ENCODE data around the gene NCOA3. TPM values are rescaled to one million over a fixed set of nuclear protein-coding genes. Genes with fewer than 3 reads are reported as not detected.

The NCOA3 gene
- total and polyA plus RNA-seq, 10 of the 15 experiments (the other 5 are each of a cell fraction or from before 2014, with no cell fraction given), result 16.9 to 96.2 (median 73.6) TPM

DNA sequence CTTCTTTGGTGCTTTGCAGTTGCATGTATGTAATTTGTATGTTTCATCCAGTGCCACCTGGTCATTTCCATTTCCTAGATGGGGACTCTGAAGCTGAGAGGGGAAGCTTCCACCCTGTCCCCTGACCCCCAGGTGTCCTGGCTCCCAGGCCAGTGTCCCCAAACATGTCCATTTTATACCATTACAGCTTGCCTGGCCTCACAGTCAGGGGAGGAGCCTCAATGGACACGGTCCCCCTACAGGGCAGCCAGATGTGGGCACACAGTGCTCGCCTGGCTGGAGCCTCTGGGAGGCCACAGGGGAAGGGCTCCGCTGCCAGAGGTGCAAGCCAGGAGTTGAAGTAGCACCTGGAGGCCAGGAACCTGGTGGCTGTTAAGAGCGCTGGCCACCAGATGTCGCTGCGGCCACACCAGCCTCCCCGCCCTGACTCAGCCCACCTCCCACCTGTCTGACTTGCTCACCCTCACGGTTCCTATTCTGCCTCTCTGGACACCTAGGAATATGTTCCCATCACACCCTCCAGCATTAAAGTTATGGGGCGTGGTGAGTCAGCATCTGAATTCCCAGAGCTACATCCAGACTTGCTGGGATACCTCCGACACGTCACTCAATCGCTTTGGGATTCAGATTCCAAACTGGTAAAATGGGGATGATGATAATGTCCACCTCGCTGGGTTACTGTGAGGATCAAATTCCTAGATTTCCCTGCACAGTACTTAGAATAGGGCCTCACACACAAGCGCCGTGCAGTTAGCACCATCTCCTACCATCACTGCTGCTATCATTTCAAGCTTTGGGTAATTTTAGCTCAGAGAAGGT, 176.2 kb downstream of the NCOA3 start (continued):
- no peak for TF ChIP-seq BCL11A (IDR thresholded peaks at IDR 0.05; ENCODE audit: low read depth, low read length)
- TF ChIP-seq RCOR1 (conservative IDR thresholded peaks at IDR 0.05; ENCODE audit: low read depth, low read length), result no peak
- TF ChIP-seq ZBED1 (IDR thresholded peaks at IDR 0.05; ENCODE audit: borderline replicate concordance), result no peak
- 0 out of 2 replicates have a peak, but pooled peaks have one; percentile 26 for TF ChIP-seq LARP7 (IDR thresholded peaks at IDR 0.05)
- TF ChIP-seq FOS (IDR thresholded peaks at IDR 0.05; ENCODE audit: borderline replicate concordance, extremely low read depth, insufficient read length), result no peak
- TF ChIP-seq EZH2 (IDR thresholded peaks at IDR 0.05; ENCODE audit: borderline replicate concordance, control insufficient read depth, low read depth, low read length), result no peak
- no peak for TF ChIP-seq IKZF2 (IDR thresholded peaks at IDR 0.05)
- TF ChIP-seq TAF1 (IDR thresholded peaks at IDR 0.05; ENCODE audit: borderline replicate concordance, low read depth, low read length), result no peak
- no peak for TF ChIP-seq BHLHE40 (IDR thresholded peaks at IDR 0.05; ENCODE audit: borderline replicate concordance in 1 of 2, low read depth in 2 of 2, low read length in 1 of 2)
- TF ChIP-seq WRNIP1 (IDR thresholded peaks at IDR 0.05; ENCODE audit: borderline replicate concordance, low read depth, low read length), result no peak
- TF ChIP-seq SREBF1 (IDR thresholded peaks at IDR 0.05; ENCODE audit: low read length), result no peak
- TF ChIP-seq, protein P1, sequence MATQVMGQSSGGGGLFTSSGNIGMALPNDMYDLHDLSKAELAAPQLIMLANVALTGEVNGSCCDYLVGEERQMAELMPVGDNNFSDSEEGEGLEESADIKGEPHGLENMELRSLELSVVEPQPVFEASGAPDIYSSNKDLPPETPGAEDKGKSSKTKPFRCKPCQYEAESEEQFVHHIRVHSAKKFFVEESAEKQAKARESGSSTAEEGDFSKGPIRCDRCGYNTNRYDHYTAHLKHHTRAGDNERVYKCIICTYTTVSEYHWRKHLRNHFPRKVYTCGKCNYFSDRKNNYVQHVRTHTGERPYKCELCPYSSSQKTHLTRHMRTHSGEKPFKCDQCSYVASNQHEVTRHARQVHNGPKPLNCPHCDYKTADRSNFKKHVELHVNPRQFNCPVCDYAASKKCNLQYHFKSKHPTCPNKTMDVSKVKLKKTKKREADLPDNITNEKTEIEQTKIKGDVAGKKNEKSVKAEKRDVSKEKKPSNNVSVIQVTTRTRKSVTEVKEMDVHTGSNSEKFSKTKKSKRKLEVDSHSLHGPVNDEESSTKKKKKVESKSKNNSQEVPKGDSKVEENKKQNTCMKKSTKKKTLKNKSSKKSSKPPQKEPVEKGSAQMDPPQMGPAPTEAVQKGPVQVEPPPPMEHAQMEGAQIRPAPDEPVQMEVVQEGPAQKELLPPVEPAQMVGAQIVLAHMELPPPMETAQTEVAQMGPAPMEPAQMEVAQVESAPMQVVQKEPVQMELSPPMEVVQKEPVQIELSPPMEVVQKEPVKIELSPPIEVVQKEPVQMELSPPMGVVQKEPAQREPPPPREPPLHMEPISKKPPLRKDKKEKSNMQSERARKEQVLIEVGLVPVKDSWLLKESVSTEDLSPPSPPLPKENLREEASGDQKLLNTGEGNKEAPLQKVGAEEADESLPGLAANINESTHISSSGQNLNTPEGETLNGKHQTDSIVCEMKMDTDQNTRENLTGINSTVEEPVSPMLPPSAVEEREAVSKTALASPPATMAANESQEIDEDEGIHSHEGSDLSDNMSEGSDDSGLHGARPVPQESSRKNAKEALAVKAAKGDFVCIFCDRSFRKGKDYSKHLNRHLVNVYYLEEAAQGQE (IDR thresholded peaks at IDR 0.05; ENCODE audit: low read depth, low read length), result no peak
- TF ChIP-seq, protein P2, sequence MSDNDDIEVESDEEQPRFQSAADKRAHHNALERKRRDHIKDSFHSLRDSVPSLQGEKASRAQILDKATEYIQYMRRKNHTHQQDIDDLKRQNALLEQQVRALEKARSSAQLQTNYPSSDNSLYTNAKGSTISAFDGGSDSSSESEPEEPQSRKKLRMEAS (IDR thresholded peaks at IDR 0.05; ENCODE audit: low read depth, low read length), result no peak
- TF ChIP-seq EP300 (IDR thresholded peaks at IDR 0.05; ENCODE audit: borderline replicate concordance in 1 of 2, control insufficient read depth in 1 of 2, low read depth in 2 of 2, low read length in 2 of 2), result no peak
- no peak for TF ChIP-seq MLLT1 (IDR thresholded peaks at IDR 0.05)
- TF ChIP-seq TBL1XR1 (IDR thresholded peaks at IDR 0.05; ENCODE audit: low read depth, low read length), result no peak
- TF ChIP-seq IKZF1 (conservative IDR thresholded peaks at IDR 0.05), result peak; percentile 20; the same call in 1 of the 2 replicates
- no peak for TF ChIP-seq YBX1 (IDR thresholded peaks at IDR 0.05)
- no peak for TF ChIP-seq ZZZ3 (IDR thresholded peaks at IDR 0.05; ENCODE audit: control insufficient read depth, insufficient read length, low read depth)
- TF ChIP-seq, protein P3, sequence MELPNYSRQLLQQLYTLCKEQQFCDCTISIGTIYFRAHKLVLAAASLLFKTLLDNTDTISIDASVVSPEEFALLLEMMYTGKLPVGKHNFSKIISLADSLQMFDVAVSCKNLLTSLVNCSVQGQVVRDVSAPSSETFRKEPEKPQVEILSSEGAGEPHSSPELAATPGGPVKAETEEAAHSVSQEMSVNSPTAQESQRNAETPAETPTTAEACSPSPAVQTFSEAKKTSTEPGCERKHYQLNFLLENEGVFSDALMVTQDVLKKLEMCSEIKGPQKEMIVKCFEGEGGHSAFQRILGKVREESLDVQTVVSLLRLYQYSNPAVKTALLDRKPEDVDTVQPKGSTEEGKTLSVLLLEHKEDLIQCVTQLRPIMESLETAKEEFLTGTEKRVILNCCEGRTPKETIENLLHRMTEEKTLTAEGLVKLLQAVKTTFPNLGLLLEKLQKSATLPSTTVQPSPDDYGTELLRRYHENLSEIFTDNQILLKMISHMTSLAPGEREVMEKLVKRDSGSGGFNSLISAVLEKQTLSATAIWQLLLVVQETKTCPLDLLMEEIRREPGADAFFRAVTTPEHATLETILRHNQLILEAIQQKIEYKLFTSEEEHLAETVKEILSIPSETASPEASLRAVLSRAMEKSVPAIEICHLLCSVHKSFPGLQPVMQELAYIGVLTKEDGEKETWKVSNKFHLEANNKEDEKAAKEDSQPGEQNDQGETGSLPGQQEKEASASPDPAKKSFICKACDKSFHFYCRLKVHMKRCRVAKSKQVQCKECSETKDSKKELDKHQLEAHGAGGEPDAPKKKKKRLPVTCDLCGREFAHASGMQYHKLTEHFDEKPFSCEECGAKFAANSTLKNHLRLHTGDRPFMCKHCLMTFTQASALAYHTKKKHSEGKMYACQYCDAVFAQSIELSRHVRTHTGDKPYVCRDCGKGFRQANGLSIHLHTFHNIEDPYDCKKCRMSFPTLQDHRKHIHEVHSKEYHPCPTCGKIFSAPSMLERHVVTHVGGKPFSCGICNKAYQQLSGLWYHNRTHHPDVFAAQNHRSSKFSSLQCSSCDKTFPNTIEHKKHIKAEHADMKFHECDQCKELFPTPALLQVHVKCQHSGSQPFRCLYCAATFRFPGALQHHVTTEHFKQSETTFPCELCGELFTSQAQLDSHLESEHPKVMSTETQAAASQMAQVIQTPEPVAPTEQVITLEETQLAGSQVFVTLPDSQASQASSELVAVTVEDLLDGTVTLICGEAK (IDR thresholded peaks at IDR 0.05; ENCODE audit: borderline replicate concordance), result no peak

All from GM12878 (cell line).